Adipose tissue (tissue), 3 donors: ENCODE measurements around the gene LTBR. TPM values are rescaled to one million over a fixed set of nuclear protein-coding genes. Genes with fewer than 3 reads are reported as not detected.
"Not testable (repeated sequence)": the region's sequence is repeated elsewhere in the genome, so short reads cannot be mapped to it uniquely, and the experiment has no call there.

ENCODE experiments used
- H3K27ac ChIP-seq: one replicate; pipeline ENCODE4 v1.5.1; 2013; ENCODE audit warnings: low read depth, low read length
- WGBS, 3 donors: extraction: QIAGEN DNeasy Blood & Tissue Kit; methylation state at CpG; one replicate each; pipeline ENCODE4 v1.1.7; 2013; 5-methylcytosine and 5-hydroxymethylcytosine counted together
- polyA plus RNA-seq, 3 donors: library from polyadenylated mRNA; stranded (reverse); fragments of 200-250 nt; gene quantifications; one replicate each; pipeline ENCODE4 v1.2.3, GENCODE V29; 2013
- donor health status: healthy with polysubstance abuse.
- donor health status: Bipolar disorder and iron deficiency.
- donor health status: healthy.

The LTBR gene
- polyA plus RNA-seq, 3 donors = 53.4 to 132 (median 60.0) TPM

GRCh38 chr12:6399884-6400644 is 16.1 kb downstream of the LTBR start:
- 88 to 94% (median 89%) methylated on average over 7 of the region's 7 CpGs for WGBS, 3 donors
- no peak overlapping the region for H3K27ac ChIP-seq

- 89 to 97% (median 91%) methylated on average over 5 of the region's 5 CpGs for WGBS, 3 donors
- no peak overlapping the region for H3K27ac ChIP-seq
Measured at GRCh38 chr12:6404390-6404789, 20.4 kb downstream of the LTBR start.

- no peak overlapping the region for H3K27ac ChIP-seq
- WGBS, 3 donors = 78 to 85% (median 78%) methylated on average over 6 of the region's 6 CpGs
Measured at GRCh38 chr12:6405963-6406362, 22.0 kb downstream of the LTBR start.

- H3K27ac ChIP-seq = no peak overlapping the region
- WGBS, 3 donors = 92 to 95% (median 95%) methylated on average over 10 of the region's 10 CpGs
Measured at GRCh38 chr12:6407236-6407954, 23.4 kb downstream of the LTBR start.

GRCh38 chr12:6416596-6416995 is 32.6 kb downstream of the LTBR start:
- WGBS, 3 donors = 54 to 84% (median 68%) methylated on average over 3 of the region's 3 CpGs
- no peak overlapping the region for H3K27ac ChIP-seq

GRCh38 chr12:6418796-6419195 is 34.8 kb downstream of the LTBR start:
- no peak overlapping the region for H3K27ac ChIP-seq
- WGBS, 3 donors = 41 to 79% (median 68%) methylated on average over 6 of the region's 6 CpGs

- H3K27ac ChIP-seq = no peak overlapping the region
- WGBS, 3 donors = 50 to 76% (median 70%) methylated on average over 4 of the region's 4 CpGs
Measured at GRCh38 chr12:6420364-6420763, 36.4 kb downstream of the LTBR start.

- no peak overlapping the region for H3K27ac ChIP-seq
- 2 to 7% (median 4%) methylated on average over 9 of the region's 9 CpGs for WGBS, 3 donors
Measured at GRCh38 chr12:6423267-6424007, 39.5 kb downstream of the LTBR start.

- 44 to 52% (median 50%) methylated on average over 6 of the region's 6 CpGs for WGBS, 3 donors
- H3K27ac ChIP-seq = no peak overlapping the region
Measured at GRCh38 chr12:6424008-6424347, 40.0 kb downstream of the LTBR start.

GRCh38 chr12:6424866-6425265 is 40.9 kb downstream of the LTBR start:
- WGBS, 3 donors = 82 to 87% (median 85%) methylated on average over 8 of the region's 8 CpGs

GRCh38 chr12:6425590-6426531 is 41.9 kb downstream of the LTBR start:
- no peak overlapping the region for H3K27ac ChIP-seq
- 81 to 82% (median 81%) methylated on average over 23 of the region's 23 CpGs for WGBS, 3 donors

More at GRCh38 chr12:6424866-6425265, 40.9 kb downstream of the LTBR start:
- H3K27ac ChIP-seq = no peak overlapping the region

GRCh38 chr12:6426882-6427671 is 43.1 kb downstream of the LTBR start:
- 77 to 79% (median 78%) methylated on average over 14 of the region's 14 CpGs for WGBS, 3 donors
- no peak overlapping the region for H3K27ac ChIP-seq

GRCh38 chr12:6427796-6428195 is 43.8 kb downstream of the LTBR start:
- WGBS, 3 donors = 89 to 96% (median 95%) methylated on average over 10 of the region's 10 CpGs
- H3K27ac ChIP-seq = not testable (repeated sequence)

- H3K27ac ChIP-seq = no peak overlapping the region
- 72 to 74% (median 73%) methylated on average over 3 of the region's 3 CpGs for WGBS, 3 donors
Measured at GRCh38 chr12:6428326-6428725, 44.4 kb downstream of the LTBR start.

GRCh38 chr12:6430124-6430989 is 46.4 kb downstream of the LTBR start:
- 17 to 45% (median 18%) methylated on average over 19 of the region's 19 CpGs for WGBS, 3 donors
- no peak overlapping the region for H3K27ac ChIP-seq

- 77 to 86% (median 78%) methylated on average over 5 of the region's 5 CpGs for WGBS, 3 donors
- no peak overlapping the region for H3K27ac ChIP-seq
Measured at GRCh38 chr12:6432991-6433390, 49.0 kb downstream of the LTBR start.
